Left ventricle myocardium inferior (tissue), 1 donor: Measurements from ENCODE around the gene PLXNA2. TPM values are rescaled to one million over a fixed set of nuclear protein-coding genes. Genes with fewer than 3 reads are reported as not detected.
A peak's percentile ranks its signal among the peaks of the same experiment; 100 is the strongest.

Experiments used
- DNase-seq: peaks from one replicate; pipeline ENCODE4 v3.0.0-alpha.2; 2020
- H3K27ac ChIP-seq: fragments of 200-600 bp; replicated peaks from 2 replicates; pipeline ENCODE4 v1.8.0; 2021
- H3K27me3 ChIP-seq: fragments of 200-600 bp; 2 replicates; pipeline ENCODE4 v1.8.0; 2021; ENCODE audit warnings: low read depth
- H3K36me3 ChIP-seq: fragments of 200-600 bp; 2 replicates; pipeline ENCODE4 v1.8.0; 2021
- H3K4me1 ChIP-seq: fragments of 200-600 bp; 2 replicates; pipeline ENCODE4 v1.8.0; 2021
- H3K4me3 ChIP-seq: fragments of 200-600 bp; 2 replicates; pipeline ENCODE4 v1.8.0; 2021; ENCODE audit warnings: mild to moderate bottlenecking, moderate library complexity
- H3K9me3 ChIP-seq: fragments of 200-600 bp; replicated peaks from 2 replicates; pipeline ENCODE4 v1.8.0; 2021
- CTCF ChIP-seq: fragments of 200-600 bp; IDR thresholded peaks from 2 replicates; pipeline ENCODE4 v1.8.0; 2021; ENCODE audit warnings: antibody characterized with exemption, mild to moderate bottlenecking, borderline replicate concordance
- intact Hi-C: fragments of 100-400 bp; cut with micrococcal nuclease; formaldehyde crosslinking; loops from one replicate; pipeline ENCODE4 v1.11.0; 2022
- total RNA-seq: library from RNA; stranded (reverse); fragmentation: NEBNext Ultra II Directional; extraction: Animal tissue kit (Norgen Biotek cat#: 25700); gene quantifications from one replicate; pipeline ENCODE4 v1.2.1, GENCODE V29; 2021
- donor health status: DM: no; HTN: yes; CAD: no; lungs with severe emphysema.

PLXNA2 gene
- total RNA-seq, 1 donor from 2014 or later = 29.1 TPM

GRCh38 chr1:208256556-208256955 is 12.4 kb upstream of the PLXNA2 start:
- no peak for TF ChIP-seq CTCF
- DNase-seq = no peak
- Histone ChIP-seq H3K4me3 (no peak overlapping the region), H3K36me3 (no peaks in the 10 kb centered on the region), H3K9me3 (peaks cover 14% of the 10 kb centered on the region), H3K4me1 (peaks cover 9% of the 10 kb centered on the region), H3K27ac (no peak overlapping the region), H3K27me3 (peaks cover 26% of the 10 kb centered on the region)
- intact Hi-C loops = no loop called here

DNA sequence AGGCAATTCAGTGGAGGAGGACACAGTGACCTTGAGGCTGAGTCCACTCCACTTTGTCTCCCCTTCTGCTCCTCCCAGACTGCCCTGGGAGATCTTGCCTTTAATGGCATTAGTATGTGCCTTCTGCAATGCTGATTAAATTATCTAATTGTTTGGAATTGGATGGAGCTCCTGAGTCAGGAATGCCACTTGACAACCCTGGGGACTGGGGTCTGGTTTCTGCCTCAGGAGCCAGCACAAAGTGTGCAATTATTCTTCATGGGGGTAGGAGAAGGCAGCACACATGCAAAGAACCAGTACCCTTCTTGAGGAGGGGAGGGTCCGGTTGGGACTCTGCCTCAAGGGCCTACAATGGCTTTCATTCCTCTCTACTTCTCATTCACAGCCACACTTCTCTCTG is 11.9 kb upstream of the PLXNA2 start:
- peaks cover 9% of the 10 kb centered on the region for H3K4me1 ChIP-seq
- H3K27me3 ChIP-seq = peaks cover 30% of the 10 kb centered on the region
- no peaks in the 10 kb centered on the region for H3K36me3 ChIP-seq
- H3K4me3 ChIP-seq = no peak overlapping the region
- no peak overlapping the region for H3K27ac ChIP-seq
- no peak for TF ChIP-seq CTCF
- DNase-seq = no peak
- intact Hi-C loops = no loop called here
- H3K9me3 ChIP-seq = peaks cover 14% of the 10 kb centered on the region

DNA sequence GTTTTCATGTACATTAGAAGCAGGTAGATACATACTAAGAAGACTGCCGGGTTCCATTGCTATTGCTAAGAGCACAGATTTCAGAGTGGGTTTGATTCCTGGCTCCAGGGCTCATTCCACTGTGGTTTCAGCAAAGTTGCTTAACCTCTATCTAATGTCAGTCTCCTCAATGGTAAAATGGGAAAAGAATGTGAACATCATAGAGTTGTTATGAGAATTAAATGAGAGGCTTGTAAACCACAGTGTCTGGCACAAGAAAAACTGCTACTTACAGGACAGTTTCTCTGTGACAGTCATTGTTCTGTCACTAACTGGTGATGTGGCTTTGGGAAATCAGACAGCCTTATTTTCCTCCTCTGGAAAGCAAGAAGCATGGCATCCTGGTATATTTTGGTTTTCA is 10.7 kb upstream of the PLXNA2 start:
- intact Hi-C loops = no loop called here
- Histone ChIP-seq H3K9me3 (peaks cover 3% of the 10 kb centered on the region), H3K4me1 (peaks cover 9% of the 10 kb centered on the region), H3K4me3 (no peak overlapping the region), H3K27ac (no peak overlapping the region), H3K27me3 (peaks cover 37% of the 10 kb centered on the region), H3K36me3 (no peaks in the 10 kb centered on the region)
- no peak for TF ChIP-seq CTCF
- DNase-seq = no peak

- Histone ChIP-seq H3K27ac (no peak overlapping the region), H3K36me3 (no peaks in the 10 kb centered on the region), H3K27me3 (peaks cover 37% of the 10 kb centered on the region), H3K4me3 (no peak overlapping the region), H3K4me1 (peaks cover 9% of the 10 kb centered on the region), H3K9me3 (no peaks in the 10 kb centered on the region)
- intact Hi-C loops = no loop called here
- no peak for TF ChIP-seq CTCF
- no peak for DNase-seq
Measured at GRCh38 chr1:208254376-208254775, 10.2 kb upstream of the PLXNA2 start.

GRCh38 chr1:208252836-208253576 is 8.8 kb upstream of the PLXNA2 start:
- peak overlapping the region; percentile 27 for H3K27ac ChIP-seq
- intact Hi-C loops = no loop called here
- DNase-seq = no peak
- H3K36me3 ChIP-seq = no peaks in the 10 kb centered on the region
- H3K4me1 ChIP-seq = peaks cover 12% of the 10 kb centered on the region
- TF ChIP-seq CTCF = no peak
- peaks cover 29% of the 10 kb centered on the region for H3K27me3 ChIP-seq
- no peaks in the 10 kb centered on the region for H3K9me3 ChIP-seq
- peak overlapping the region; percentile 21 for H3K4me3 ChIP-seq
